ENCODE measurements around the gene CNIH1. TPM values are rescaled to one million over a fixed set of nuclear protein-coding genes. Genes with fewer than 3 reads are reported as not detected.

The CNIH1 gene
- 10 to 100 TPM; 55.9 TPM for total RNA-seq
- polyA plus RNA-seq (2013, experiment 1 of 2), result 88.0 TPM
- 86.2 TPM for polyA plus RNA-seq (2013, experiment 2 of 2)
- total RNA-seq, result 30.9 to 96.9 (median 64.0) reads per million in 172 experiments

DNA sequence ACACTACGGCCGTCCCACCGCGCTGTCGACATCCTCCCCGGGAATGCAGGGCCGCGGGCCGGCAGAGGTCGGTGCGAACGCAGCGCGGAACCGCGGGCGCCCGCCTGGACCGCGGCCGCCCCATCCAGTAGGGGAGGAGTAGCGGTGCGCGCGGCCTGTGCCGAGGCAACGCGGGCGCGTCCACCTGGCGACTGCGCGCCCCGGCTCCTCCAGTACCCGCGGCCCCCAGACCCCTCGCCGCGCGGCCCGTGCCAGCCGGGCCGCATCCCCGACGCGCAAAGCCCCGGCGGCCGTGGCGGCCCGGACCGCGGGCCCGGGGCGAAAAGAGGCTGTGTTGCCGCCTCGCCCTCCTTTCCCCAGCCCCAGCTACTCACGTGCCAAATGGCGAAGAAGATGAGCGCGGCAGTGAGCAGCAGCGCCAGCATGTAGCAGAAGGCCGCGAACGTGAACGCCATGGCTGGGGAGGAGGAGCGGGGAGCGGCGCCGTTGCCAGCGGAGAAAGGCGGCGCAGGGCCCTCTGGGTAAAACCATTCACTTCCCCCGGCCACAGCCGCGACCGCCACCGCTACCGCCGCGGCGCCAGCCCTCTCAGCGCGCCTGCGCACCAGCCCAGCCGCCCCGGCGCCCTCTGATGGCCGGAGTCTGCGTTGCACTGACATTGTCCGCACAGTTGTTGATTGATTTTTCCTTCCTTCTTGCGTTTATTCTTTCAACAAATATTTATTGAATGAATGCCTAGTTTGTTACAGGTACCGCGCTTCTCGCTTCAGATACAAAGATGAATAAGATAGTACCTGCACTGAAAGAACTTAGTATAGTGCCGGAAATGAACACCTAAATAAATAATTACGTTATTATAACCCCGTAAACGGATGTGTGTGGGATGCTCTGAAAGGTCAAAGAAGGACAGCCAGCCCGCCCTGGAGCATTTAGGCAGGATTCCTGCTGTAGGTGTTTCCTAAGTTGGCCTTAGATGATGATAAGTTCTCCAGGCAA is at the start of gene CNIH1:
CNIH1 (minus strand) TSS at position 502 of the 996 bp plus-strand sequence; CDS start at position 455, 47 bp downstream.
- intact Hi-C loops (cut with DNase I, micrococcal nuclease), result loop anchor here (1.0 to 5.0 kb wide), 6 partner anchors 44 to 1289 kb away; partner anchors contain the start of genes GMFB (in 2 of the 2), CDKN3 (in 1 of the 2), DDHD1 (in 1 of the 2) and GCH1 (in 1 of the 2)
- Histone ChIP-seq H3K27me3 (ENCODE audit: control insufficient read depth in 1 of 2, insufficient read depth in 2 of 2, low read length in 2 of 2) (no peaks in the 10 kb centered on the region), H3K9me3 (ENCODE audit: control insufficient read depth in 1 of 2, insufficient read depth in 1 of 2, low read length in 2 of 2) (no peaks in the 10 kb centered on the region), H3K36me3 (ENCODE audit: insufficient read depth, low read length) (no peaks in the 10 kb centered on the region), H3K4me1 (ENCODE audit: insufficient read depth, low read length) (peaks cover 24% of the 10 kb centered on the region), H3K4me3 (ENCODE audit: low read length) (peak within 1 kb of the TSS; percentile 66), H3K27ac (ENCODE audit: low read depth in 1 of 2, low read length in 2 of 2) (peak within 1 kb of the TSS; percentile 41 to 75)
- ChIA-PET CTCF (interaction anchor here (0.9 to 2.1 kb wide), 5 partner anchors 44 to 66 kb away, joined by 3 to 8 read pairs (median 4); partner anchors contain the start of gene CDKN3), POLR2A (interaction anchor here (0.6 to 2.0 kb wide), 7 partner anchors 44 to 440 kb away, joined by 3 to 6 read pairs (median 4); partner anchors contain the start of genes CDKN3 and GMFB)
- peaks cover 8% of the 10 kb centered on the region for H3K36me3 Mint-ChIP-seq (ENCODE audit: low read depth)
- peak within 1 kb of the TSS; percentile 86 for H3K27ac Mint-ChIP-seq
- no peaks in the 10 kb centered on the region for H3K9me3 Mint-ChIP-seq
- H3K4me1 Mint-ChIP-seq (ENCODE audit: low read depth), result peaks cover 44% of the 10 kb centered on the region
- DNase-seq, result peak; percentile 85 to 97 (median 92)
- H3K4me3 Mint-ChIP-seq, result peak within 1 kb of the TSS; percentile 90
- TF ChIP-seq, protein P1, sequence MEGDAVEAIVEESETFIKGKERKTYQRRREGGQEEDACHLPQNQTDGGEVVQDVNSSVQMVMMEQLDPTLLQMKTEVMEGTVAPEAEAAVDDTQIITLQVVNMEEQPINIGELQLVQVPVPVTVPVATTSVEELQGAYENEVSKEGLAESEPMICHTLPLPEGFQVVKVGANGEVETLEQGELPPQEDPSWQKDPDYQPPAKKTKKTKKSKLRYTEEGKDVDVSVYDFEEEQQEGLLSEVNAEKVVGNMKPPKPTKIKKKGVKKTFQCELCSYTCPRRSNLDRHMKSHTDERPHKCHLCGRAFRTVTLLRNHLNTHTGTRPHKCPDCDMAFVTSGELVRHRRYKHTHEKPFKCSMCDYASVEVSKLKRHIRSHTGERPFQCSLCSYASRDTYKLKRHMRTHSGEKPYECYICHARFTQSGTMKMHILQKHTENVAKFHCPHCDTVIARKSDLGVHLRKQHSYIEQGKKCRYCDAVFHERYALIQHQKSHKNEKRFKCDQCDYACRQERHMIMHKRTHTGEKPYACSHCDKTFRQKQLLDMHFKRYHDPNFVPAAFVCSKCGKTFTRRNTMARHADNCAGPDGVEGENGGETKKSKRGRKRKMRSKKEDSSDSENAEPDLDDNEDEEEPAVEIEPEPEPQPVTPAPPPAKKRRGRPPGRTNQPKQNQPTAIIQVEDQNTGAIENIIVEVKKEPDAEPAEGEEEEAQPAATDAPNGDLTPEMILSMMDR (IDR thresholded peaks at IDR 0.05), result peak; percentile 98
- H3K27me3 Mint-ChIP-seq, result no peaks in the 10 kb centered on the region
- peak; percentile 93 for ATAC-seq (ENCODE audit: poor library complexity)

DNA sequence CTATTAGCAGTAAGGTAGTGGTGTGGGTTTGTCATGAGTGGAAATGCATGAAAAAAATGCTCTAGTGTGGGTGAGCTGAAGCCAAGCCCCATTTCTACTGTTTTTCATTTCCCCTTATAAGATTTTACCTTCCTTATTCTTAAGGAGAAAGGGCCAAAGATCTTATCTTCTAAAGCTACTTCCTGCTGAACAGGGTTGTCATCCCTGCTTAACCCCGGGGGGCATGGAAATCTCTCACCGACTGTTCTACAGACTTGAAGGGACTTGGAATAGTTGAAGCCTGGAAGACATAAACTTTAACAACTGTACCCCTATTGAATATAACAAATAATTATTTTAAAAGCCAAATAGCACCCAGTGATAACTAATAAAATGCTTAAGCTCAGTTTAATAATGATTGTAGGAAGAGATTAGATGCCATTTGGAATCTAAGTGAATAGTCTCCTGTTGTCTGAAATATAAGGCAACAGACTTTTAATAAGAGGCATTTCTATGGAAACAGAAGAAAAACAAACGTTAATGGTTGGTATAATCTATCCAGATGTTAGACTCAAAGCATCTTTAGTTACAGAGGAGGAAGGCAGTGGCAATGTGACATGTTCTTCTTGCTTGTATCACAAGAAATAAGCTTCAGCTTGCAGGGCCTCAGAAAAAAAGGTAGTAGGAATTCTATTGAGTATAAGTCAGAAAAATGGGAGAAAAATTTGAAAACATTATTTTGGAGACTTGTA is 49.4 kb upstream of the CNIH1 start:
- no peak overlapping the region for H3K4me3 ChIP-seq (ENCODE audit: low read length)
- Mint-ChIP-seq H3K27me3 (no peaks in the 10 kb centered on the region), H3K4me3 (peak overlapping the region; percentile 60), H3K4me1 (ENCODE audit: low read depth) (peaks cover 52% of the 10 kb centered on the region), H3K36me3 (ENCODE audit: low read depth) (peaks cover 18% of the 10 kb centered on the region), H3K27ac (peak overlapping the region; percentile 86), H3K9me3 (no peaks in the 10 kb centered on the region)
- H3K4me1 ChIP-seq (ENCODE audit: insufficient read depth, low read length), result peaks cover 32% of the 10 kb centered on the region
- no peaks in the 10 kb centered on the region for H3K9me3 ChIP-seq (ENCODE audit: control insufficient read depth in 1 of 2, insufficient read depth in 1 of 2, low read length in 2 of 2)
- TF ChIP-seq, protein P1 (IDR thresholded peaks at IDR 0.05), result no peak
- ChIA-PET CTCF (interaction anchor here (4.0 kb wide), 1 partner anchor 19 kb away, joined by 21 read pairs; the partner anchor contains the start of gene CGRRF1), POLR2A (interaction anchor here (5.9 kb wide), 1 partner anchor 19 kb away, joined by 56 read pairs; the partner anchor contains the start of gene CGRRF1)
- no peak for DNase-seq
- H3K27me3 ChIP-seq (ENCODE audit: control insufficient read depth in 1 of 2, insufficient read depth in 2 of 2, low read length in 2 of 2), result no peaks in the 10 kb centered on the region
- intact Hi-C loops (cut with DNase I, micrococcal nuclease), result no loop called here
- no peaks in the 10 kb centered on the region for H3K36me3 ChIP-seq (ENCODE audit: insufficient read depth, low read length)
- no peak overlapping the region for H3K27ac ChIP-seq (ENCODE audit: low read depth in 1 of 2, low read length in 2 of 2)
- no peak for ATAC-seq (ENCODE audit: poor library complexity)

Data from CD4-positive, alpha-beta T cell (primary cell).